GM19043 (cell line): Measurements from ENCODE around the gene NOM1.
"Not testable (repeated sequence)": the region's sequence is repeated elsewhere in the genome, so short reads cannot be mapped to it uniquely, and the experiment has no call there.

Source experiments
- ATAC-seq: cut with Tn5 transposase; IDR thresholded peaks from one replicate; pipeline ENCODE4 v1.9.1; 2021; ENCODE audit warnings: low read depth; ENCODE audit not compliant: unreplicated experiment

The NOM1 gene

GRCh38 chr7:156940421-156941122 lies 8.9 kb upstream of the NOM1 start:
- no peak for ATAC-seq

DNA sequence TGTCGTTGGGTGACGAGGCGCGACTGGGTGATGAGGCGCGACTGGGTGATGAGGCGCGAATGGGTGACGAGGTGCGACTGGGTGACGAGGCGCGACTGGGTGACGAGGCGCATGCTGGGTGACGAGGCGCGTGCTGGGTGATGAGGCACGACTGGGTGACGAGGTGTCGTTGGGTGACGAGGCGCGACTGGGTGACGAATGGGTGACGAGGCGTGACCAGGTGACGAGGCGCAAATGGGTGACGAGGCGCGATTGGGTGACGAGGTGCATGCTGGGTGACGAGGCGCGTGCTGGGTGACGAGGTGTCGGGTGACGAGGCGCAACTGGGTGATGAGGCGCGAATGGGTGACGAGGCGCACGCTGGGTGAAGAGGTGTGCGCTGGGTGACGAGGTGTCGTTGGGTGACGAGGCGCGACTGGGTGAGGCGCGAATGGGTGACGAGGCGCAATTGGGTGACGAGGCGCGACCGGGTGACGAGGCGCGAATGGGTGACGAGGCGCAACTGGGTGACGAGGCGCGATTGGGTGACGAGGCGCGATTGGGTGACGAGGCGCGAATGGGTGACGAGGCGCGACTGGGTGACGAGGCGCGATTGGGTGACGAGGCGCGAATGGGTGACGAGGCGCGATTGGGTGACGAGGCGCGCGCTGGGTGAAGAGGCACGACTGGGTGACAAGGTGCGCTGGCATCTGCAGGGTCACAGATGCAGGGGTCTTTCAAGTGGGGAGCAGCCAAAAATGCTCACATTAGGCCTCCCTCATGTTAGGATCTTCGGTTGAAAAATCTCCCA lies 7.9 kb upstream of the NOM1 start:
- no peak for ATAC-seq

GRCh38 chr7:156942708-156943090 lies 6.8 kb upstream of the NOM1 start:
- no peak for ATAC-seq

- ATAC-seq = no peak
Measured at GRCh38 chr7:156943091-156944041, 6.1 kb upstream of the NOM1 start.

DNA sequence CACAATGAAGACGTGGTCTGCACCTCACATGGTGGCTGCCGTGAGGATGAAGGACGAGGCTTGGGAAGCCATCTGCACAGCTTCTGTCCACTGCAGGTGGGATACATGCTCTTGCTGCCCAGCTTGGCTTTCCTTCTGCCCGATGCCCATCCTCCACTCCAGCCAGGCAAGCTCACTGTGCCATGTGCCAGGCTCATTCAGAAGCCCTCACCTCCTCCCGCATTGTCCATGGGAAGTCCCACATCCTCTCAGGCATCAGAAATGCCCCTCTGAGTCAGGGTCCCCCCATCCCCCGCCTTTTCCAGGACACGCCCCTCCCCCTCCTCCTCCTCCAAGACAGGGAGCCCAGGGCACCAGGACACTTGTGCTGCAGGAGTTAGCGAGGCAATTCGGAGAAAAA lies 4.6 kb upstream of the NOM1 start:
- no peak for ATAC-seq

DNA sequence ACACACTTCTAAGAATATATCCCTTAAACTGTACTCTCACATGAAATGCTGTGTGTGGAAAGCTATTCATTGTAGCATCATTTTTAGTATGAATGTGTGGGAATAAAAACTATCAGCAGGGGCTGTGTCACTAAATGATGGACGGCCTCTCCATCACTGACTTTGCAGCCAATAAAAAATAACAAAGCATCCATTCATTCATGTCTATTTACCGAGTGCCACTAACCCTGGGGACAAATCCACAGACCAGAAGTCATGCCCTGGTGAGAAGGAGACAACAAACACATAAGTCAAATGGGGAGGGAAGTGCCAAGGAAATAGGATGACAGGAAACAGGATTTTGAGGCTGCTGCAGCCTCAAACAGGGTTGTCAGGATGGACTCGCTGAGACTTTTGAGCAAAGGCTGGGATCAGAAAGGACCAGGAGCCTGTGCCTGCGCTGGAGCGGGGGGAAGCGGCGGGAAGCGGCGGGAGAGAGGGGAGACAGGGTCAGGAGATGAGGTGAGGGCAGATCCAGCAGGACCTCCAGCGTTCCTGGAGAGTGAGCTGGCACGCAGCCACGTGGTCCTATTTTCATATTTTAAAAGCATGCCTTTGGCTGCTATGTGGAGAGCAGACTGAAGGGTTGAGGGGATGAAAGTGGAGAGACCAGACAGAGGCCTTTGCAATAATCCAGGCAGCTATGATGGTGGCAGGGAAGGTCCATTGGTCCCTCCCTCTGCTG lies 2.2 kb upstream of the NOM1 start:
- ATAC-seq = no peak

GRCh38 chr7:156948361-156948760 lies 1.2 kb upstream of the NOM1 start:
- no peak for ATAC-seq

- no peak for ATAC-seq
Measured at GRCh38 chr7:156950381-156950858, 908 bp downstream of the NOM1 start.

- not testable (repeated sequence) for ATAC-seq
Measured at GRCh38 chr7:156953215-156953614, 3.7 kb downstream of the NOM1 start.

DNA sequence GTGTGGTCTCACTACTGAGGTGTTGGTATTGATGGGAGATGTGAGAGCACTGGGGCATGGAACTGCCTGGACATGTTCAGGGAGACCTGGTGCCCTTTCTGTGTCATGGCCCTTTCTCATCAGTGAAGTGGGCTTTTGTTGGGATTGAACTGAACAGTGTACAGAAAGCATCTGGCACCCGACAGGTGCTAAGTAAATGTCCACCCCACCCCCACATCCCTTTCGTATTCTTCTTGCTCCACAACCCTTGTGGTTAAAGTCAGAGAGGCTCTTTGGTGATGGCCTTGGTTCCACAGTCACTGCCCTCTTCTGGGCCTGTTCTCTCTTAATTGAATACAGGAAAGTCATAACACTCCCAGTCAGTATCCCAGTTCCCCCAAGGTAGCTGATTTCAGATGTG lies 5.4 kb downstream of the NOM1 start:
- ATAC-seq = no peak

DNA sequence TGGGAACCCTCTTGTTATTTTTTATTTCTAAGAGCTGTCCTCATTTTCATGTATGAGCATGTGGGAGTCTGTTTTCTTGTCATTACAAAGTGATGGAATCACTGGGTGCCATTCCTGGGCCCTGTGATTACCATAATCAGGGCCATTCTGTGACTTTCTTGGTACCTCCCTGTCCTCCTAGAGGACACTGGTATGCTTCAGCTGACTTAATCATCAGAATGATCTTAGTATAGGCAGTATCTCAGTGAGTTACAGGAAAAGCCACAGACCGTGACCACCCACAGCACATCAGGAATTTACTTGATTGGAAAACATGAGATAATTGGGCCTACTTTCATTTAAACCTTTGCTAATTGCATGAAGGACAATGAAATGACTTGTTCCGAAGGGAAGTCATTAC lies 7.2 kb downstream of the NOM1 start:
- no peak for ATAC-seq

DNA sequence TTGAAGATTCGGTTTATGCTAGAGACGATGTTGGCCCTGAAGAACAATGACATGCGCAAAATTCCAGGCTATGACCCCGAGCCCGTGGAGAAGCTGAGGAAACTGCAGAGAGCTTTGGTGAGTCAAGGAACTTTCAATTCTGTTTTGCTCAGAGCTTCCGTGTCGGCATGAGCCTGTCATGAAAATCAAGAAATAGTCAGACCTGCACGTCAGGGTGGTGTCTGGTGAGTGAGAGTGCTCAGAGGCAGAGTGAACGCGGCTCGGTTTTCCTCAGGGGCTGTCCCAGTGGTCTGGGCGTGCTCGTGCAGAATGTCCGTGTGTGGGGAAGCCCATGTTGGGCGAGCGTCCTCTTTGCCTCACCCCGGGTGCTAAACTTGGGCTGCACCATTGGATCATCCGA lies 12.6 kb downstream of the NOM1 start:
- no peak for ATAC-seq

- ATAC-seq = no peak
Measured at GRCh38 chr7:156962897-156963296, 13.4 kb downstream of the NOM1 start.

DNA sequence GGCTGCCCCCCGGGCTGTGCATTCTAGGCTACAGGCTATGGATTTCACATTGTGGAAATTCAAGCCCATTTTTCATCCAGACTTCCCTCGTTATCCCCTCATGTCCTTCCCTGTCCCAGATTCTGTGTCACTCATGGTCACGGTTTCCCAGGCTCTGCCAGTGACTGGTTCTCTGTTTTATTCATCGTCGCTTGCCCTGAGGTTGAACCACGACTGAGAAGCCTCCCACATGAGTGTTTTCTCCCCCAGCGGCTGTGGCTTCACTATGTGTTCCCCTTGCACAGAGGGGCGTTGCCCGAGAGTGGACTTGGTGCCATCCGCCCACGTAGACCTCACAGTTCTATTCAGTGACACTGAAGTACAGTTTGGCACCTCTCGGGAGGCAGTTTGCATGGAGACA lies 14.0 kb downstream of the NOM1 start:
- no peak for ATAC-seq

GRCh38 chr7:156964971-156965370 lies 15.5 kb downstream of the NOM1 start:
- no peak for ATAC-seq

DNA sequence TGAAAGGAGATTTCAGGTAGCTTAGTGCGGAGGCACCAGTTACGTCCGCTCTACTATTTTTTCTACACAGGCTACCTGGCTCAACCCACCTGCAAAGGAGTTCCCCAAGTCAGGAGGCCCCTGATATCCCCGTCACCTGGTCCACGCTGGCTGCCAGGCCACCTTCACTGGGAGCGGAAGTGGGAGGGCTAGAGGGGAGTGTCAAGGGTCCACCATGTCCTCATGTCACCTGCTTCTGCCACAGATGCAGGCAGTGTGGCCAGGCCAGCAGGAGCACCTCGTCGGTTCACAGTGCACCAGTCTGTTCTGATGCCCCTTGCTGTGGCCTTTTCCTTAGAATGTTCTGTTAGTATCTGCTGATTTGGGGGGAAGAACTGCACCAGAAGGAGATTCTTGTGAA lies 16.9 kb downstream of the NOM1 start:
- no peak for ATAC-seq

DNA sequence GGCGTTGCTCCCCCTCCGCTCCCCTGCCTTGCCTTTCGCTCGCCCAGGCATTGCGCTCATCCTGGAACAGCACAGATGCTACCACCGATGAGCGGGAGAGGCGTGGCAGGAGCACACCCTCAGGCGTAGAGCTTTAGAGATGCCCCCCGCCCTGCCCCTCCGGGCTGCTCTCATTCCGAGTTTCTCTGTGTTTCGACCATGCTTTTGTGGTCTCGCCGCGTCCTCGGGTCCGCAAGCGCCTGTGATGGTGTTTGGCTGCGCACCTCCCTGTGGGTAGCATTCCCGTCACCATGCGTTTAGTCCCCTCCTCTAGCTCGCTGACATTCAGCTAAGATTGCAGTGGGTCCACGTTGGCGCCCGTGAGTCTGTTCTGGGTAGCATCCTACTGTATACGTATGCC lies 18.7 kb downstream of the NOM1 start:
- no peak for ATAC-seq

DNA sequence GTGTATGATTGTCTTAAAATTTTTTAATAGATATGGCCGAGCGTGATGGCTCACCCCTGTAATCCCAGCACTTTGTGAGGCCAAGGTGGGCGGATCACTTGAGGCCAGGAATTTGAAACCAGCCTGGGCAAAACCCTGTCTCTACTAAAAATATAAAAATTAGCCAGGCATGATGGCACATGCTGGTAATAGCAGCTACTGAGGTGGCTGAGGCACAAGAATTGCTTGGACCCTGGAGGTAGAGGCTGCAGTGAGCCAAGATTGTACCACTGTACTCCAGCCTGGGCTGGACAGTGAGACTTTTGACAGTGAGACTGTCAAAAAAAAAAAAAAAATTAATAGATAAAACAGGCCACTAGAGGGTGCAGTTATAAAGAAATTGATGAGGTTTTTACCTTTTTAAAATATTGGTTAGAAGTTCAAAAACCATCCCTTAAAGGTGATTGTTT lies 20.5 kb downstream of the NOM1 start:
- no peak for ATAC-seq

- no peak for ATAC-seq
Measured at GRCh38 chr7:156975620-156976019, 26.1 kb downstream of the NOM1 start.

GRCh38 chr7:156979007-156979606 lies 29.6 kb downstream of the NOM1 start:
- ATAC-seq = no peak
